A673 (cell line): ENCODE results near the gene PDLIM5. TPM values are rescaled to one million over a fixed set of nuclear protein-coding genes. Genes with fewer than 3 reads are reported as not detected.

ENCODE experiments used
- BruUV-seq: library from RNA; stranded (reverse); fragments of 400-500 nt; replicated peaks from 2 replicates; lab custom pipeline; 2021; lab: Mats Ljungman, UMichigan
- CTCF ChIA-PET: fragments of 300-600 bp; sonication (Branson Sonifier 250); formaldehyde crosslinking; loops from one replicate; lab custom pipeline; 2022; ENCODE audit warnings: antibody characterized with exemption; lab: Charles Lee
- POLR2A ChIA-PET: fragments of 300-600 bp; sonication (Branson Sonifier 250); formaldehyde crosslinking; loops from one replicate; lab custom pipeline; 2022; ENCODE audit warnings: antibody characterized with exemption; ENCODE audit not compliant: low non-redundant PET; lab: Charles Lee
- DNase-seq: peaks from one replicate; pipeline ENCODE4 v3.0.0-alpha.2; 2015; ENCODE audit warnings: low spot score
- H3K27ac ChIP-seq: fragments of 200-600 bp; sonication (generic); 2 replicates; pipeline ENCODE4 v1.5.1; 2016; ENCODE audit warnings: mixed run types, low read depth, mild to moderate bottlenecking, mixed read lengths, antibody characterized with exemption, low read length; ENCODE audit not compliant: poor library complexity, severe bottlenecking
- H3K27me3 ChIP-seq: fragments of 200-600 bp; sonication (generic); replicated peaks from 2 replicates; pipeline ENCODE4 v1.6.1; 2017; ENCODE audit warnings: mixed run types, low read depth, mild to moderate bottlenecking, mixed read lengths, antibody characterized with exemption, low read length; ENCODE audit not compliant: insufficient read depth, poor library complexity
- H3K36me3 ChIP-seq: fragments of 200-600 bp; sonication (generic); 2 replicates; pipeline ENCODE4 v1.6.1; 2016; ENCODE audit warnings: mixed run types, mild to moderate bottlenecking, mixed read lengths, antibody characterized with exemption, low read length; ENCODE audit not compliant: insufficient read depth, poor library complexity, severe bottlenecking
- H3K4me1 ChIP-seq: fragments of 200-600 bp; sonication (generic); 2 replicates; pipeline ENCODE4 v1.6.1; 2017; ENCODE audit warnings: mixed run types, mild to moderate bottlenecking, mixed read lengths, antibody characterized with exemption, low read length; ENCODE audit not compliant: insufficient read depth, poor library complexity, severe bottlenecking
- H3K4me3 ChIP-seq: fragments of 200-600 bp; sonication (generic); 2 replicates; pipeline ENCODE4 v1.5.1; 2016; ENCODE audit warnings: low read depth, mixed run types, mild to moderate bottlenecking, mixed read lengths, low read length; ENCODE audit not compliant: poor library complexity, severe bottlenecking
- H3K9me3 ChIP-seq: fragments of 200-600 bp; sonication (generic); 2 replicates; pipeline ENCODE4 v1.6.1; 2016; ENCODE audit warnings: mixed run types, low read depth, mild to moderate bottlenecking, mixed read lengths, antibody characterized with exemption, low read length; ENCODE audit not compliant: poor library complexity, severe bottlenecking
- EZH2 ChIP-seq: fragments of 200-600 bp; sonication (generic); IDR thresholded peaks from 2 replicates; pipeline ENCODE4 v1.6.1; 2017; ENCODE audit warnings: borderline replicate concordance, low read depth, mild to moderate bottlenecking, mixed read lengths, antibody characterized with exemption, low read length; ENCODE audit not compliant: poor library complexity, severe bottlenecking
- intact Hi-C: fragments of 100-400 bp; cut with micrococcal nuclease; formaldehyde crosslinking; loops from one replicate; pipeline ENCODE4 v1.10.0; 2022; ENCODE audit not compliant: unreplicated experiment
- total RNA-seq: library from RNA; stranded (reverse); gene quantifications from 2 replicates; pipeline ENCODE4 v1.2.3, GENCODE V29; 2021
- TF ChIP-seq, protein P1 (sequence below): fragments of 300-800, 200-600 bp; sonication (generic); conservative IDR thresholded peaks from 2 replicates; pipeline ENCODE4 v1.5.1; 2017; ENCODE audit warnings: low read depth, mild to moderate bottlenecking, antibody characterized with exemption, low read length, moderate library complexity, mixed read lengths

PDLIM5 gene
- total RNA-seq, 1 experiment from 2014 or later = 174 TPM

- H3K27ac ChIP-seq = no peak overlapping the region
- no peak overlapping the region for H3K4me3 ChIP-seq
- no peaks in the 10 kb centered on the region for H3K4me1 ChIP-seq
- H3K27me3 ChIP-seq = no peaks in the 10 kb centered on the region
- intact Hi-C loops = no loop called here
- no peaks in the 10 kb centered on the region for H3K9me3 ChIP-seq
- no peak for TF ChIP-seq EZH2
- TF ChIP-seq, protein P1, sequence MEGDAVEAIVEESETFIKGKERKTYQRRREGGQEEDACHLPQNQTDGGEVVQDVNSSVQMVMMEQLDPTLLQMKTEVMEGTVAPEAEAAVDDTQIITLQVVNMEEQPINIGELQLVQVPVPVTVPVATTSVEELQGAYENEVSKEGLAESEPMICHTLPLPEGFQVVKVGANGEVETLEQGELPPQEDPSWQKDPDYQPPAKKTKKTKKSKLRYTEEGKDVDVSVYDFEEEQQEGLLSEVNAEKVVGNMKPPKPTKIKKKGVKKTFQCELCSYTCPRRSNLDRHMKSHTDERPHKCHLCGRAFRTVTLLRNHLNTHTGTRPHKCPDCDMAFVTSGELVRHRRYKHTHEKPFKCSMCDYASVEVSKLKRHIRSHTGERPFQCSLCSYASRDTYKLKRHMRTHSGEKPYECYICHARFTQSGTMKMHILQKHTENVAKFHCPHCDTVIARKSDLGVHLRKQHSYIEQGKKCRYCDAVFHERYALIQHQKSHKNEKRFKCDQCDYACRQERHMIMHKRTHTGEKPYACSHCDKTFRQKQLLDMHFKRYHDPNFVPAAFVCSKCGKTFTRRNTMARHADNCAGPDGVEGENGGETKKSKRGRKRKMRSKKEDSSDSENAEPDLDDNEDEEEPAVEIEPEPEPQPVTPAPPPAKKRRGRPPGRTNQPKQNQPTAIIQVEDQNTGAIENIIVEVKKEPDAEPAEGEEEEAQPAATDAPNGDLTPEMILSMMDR = no peak
- ChIA-PET POLR2A (no interaction called here), CTCF (no interaction called here)
- no TSS peak for BruUV-seq
- no peak for DNase-seq
- H3K36me3 ChIP-seq = no peaks in the 10 kb centered on the region
These were observed 151.5 kb downstream of the PDLIM5 start for GRCh38 chr4:94603170-94603747.

DNA sequence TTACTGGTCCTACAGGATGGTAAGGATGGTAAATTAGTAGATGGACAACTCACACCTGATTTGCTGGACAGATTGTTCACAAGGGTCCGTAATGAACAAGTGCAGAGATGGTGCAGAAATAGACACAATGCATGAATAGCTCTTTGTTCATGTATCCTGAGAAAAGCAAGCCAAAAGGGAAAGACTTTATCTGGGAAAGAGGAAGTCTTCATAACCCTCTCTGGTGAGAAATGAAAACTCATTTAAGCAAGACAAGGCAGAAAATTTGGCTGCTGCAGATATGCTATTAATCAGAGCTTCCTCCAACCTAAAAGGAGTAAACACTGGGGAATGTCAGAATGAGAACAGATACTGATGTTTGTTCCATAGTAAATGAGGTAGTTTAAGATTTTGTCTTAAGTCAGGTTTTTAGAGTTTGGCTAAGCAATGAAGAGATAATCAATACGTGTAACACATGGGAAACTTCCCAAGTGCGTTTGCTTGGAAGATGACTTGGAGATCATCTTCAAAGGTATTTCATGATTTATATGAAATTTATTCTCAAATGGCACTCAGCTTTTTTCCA lies 153.6 kb downstream of the PDLIM5 start:
- CTCF ChIA-PET = no interaction called here

GRCh38 chr4:94610145-94610544 lies 158.4 kb downstream of the PDLIM5 start:
- TF ChIP-seq EZH2 = no peak
- TF ChIP-seq, protein P1 = no peak
- peaks cover 7% of the 10 kb centered on the region for H3K36me3 ChIP-seq
- no peaks in the 10 kb centered on the region for H3K4me1 ChIP-seq
- ChIA-PET POLR2A (interaction anchor here (0.7 kb wide), 1 partner anchor 208 kb away, joined by 4 read pairs; no protein-coding TSS in a partner anchor), CTCF (no interaction called here)
- no peaks in the 10 kb centered on the region for H3K9me3 ChIP-seq
- H3K27me3 ChIP-seq = no peaks in the 10 kb centered on the region
- DNase-seq = no peak
- BruUV-seq = no TSS peak
- intact Hi-C loops = no loop called here
- H3K27ac ChIP-seq = no peak overlapping the region
- H3K4me3 ChIP-seq = no peak overlapping the region

More for the DNA sequence above, 153.6 kb downstream of the PDLIM5 start:
- no TSS peak for BruUV-seq
- Histone ChIP-seq H3K4me1 (no peaks in the 10 kb centered on the region), H3K4me3 (no peak overlapping the region), H3K9me3 (no peaks in the 10 kb centered on the region), H3K36me3 (no peaks in the 10 kb centered on the region), H3K27ac (no peak overlapping the region), H3K27me3 (no peaks in the 10 kb centered on the region)
- no peak for DNase-seq
- POLR2A ChIA-PET = no interaction called here
- intact Hi-C loops = no loop called here
- TF ChIP-seq EZH2 = no peak
- TF ChIP-seq, protein P1 = no peak
